Body of pancreas (tissue), 4 donors: Measurements from ENCODE around the gene DIPK1A.

Source experiments
- CTCF ChIP-seq, 7 experiments: fragments of 450-650 bp in 4 of 7; fragments of 200-600 bp in 3 of 7; sonication (generic) in 3 of 7; IDR thresholded peaks; one replicate each; pipeline ENCODE4 v1.5.1; 2016 to 2019; ENCODE audit warnings: antibody characterized with exemption in 7 of 7
- POLR2A ChIP-seq, 3 donors: fragments of 450-650 bp; IDR thresholded peaks; one replicate each; pipeline ENCODE4 v1.6.1; 2016; ENCODE audit warnings: antibody characterized with exemption in 3 of 3, mild to moderate bottlenecking in 2 of 3

GRCh38 chr1:92992054-92992453 lies 30.8 kb upstream of the DIPK1A start:
- TF ChIP-seq CTCF (IDR thresholded peaks at IDR 0.05): no peak
- TF ChIP-seq POLR2A (IDR thresholded peaks at IDR 0.05): no peak
